GM12878 (cell line): ENCODE data around the gene BCL11A. TPM values are rescaled to one million over a fixed set of nuclear protein-coding genes. Genes with fewer than 3 reads are reported as not detected.

Source experiments
- BRCA1 ChIP-seq: IDR thresholded peaks from 2 replicates; pipeline ENCODE4 v1.6.1; 2011; ENCODE audit warnings: low read depth, low read length, improper control_type of control experiment
- CHD2 ChIP-seq: IDR thresholded peaks from 2 replicates; pipeline ENCODE4 v1.6.1; 2011; ENCODE audit warnings: low read depth, low read length, improper control_type of control experiment, borderline replicate concordance
- DPF2 ChIP-seq: fragments of 450-650 bp; IDR thresholded peaks from 2 replicates; pipeline ENCODE4 v1.6.1; 2017; ENCODE audit warnings: mild to moderate bottlenecking
- FOS ChIP-seq: IDR thresholded peaks from 3 replicates; pipeline ENCODE4 v1.6.1; 2011; ENCODE audit warnings: borderline replicate concordance; ENCODE audit not compliant: insufficient read length; ENCODE audit errors: extremely low read depth
- GABPA ChIP-seq: IDR thresholded peaks from 2 replicates; pipeline ENCODE4 v1.6.1; 2014; ENCODE audit warnings: antibody characterized with exemption, low read depth, mild to moderate bottlenecking, inconsistent platforms
- HDAC2 ChIP-seq: fragments of 200-600 bp; sonication (generic); IDR thresholded peaks from 2 replicates; pipeline ENCODE4 v1.6.1; 2017
- HDAC6 ChIP-seq: fragments of 200-600 bp; sonication (generic); IDR thresholded peaks from one replicate; pipeline ENCODE4 v1.8.0; 2017; ENCODE audit warnings: antibody characterized with exemption; ENCODE audit not compliant: unreplicated experiment
- KAT2A ChIP-seq: conservative IDR thresholded peaks from 2 replicates; pipeline ENCODE4 v1.6.1; 2011; ENCODE audit warnings: low read depth, low read length; ENCODE audit not compliant: control insufficient read depth
- MEF2B ChIP-seq: fragments of 450-650 bp; IDR thresholded peaks from 2 replicates; pipeline ENCODE4 v1.6.1; 2018; ENCODE audit warnings: mild to moderate bottlenecking, moderate library complexity; ENCODE audit not compliant: partially characterized antibody, poor library complexity, severe bottlenecking
- RCOR1 ChIP-seq: conservative IDR thresholded peaks from 2 replicates; pipeline ENCODE4 v1.6.1; 2012; ENCODE audit warnings: low read depth, low read length, improper control_type of control experiment
- SIX5 ChIP-seq: IDR thresholded peaks from 2 replicates; pipeline ENCODE4 v1.6.1; 2011; ENCODE audit warnings: mild to moderate bottlenecking, low read depth, low read length, moderate library complexity; ENCODE audit not compliant: severe bottlenecking
- SREBF2 ChIP-seq: IDR thresholded peaks from 2 replicates; pipeline ENCODE4 v1.6.1; 2012; ENCODE audit warnings: mild to moderate bottlenecking, low read length
- STAT3 ChIP-seq: IDR thresholded peaks from 2 replicates; pipeline ENCODE4 v1.6.1; 2011; ENCODE audit warnings: low read depth, low read length, improper control_type of control experiment
- ZNF24 ChIP-seq: fragments of 450-650 bp; IDR thresholded peaks from 2 replicates; pipeline ENCODE4 v1.6.1; 2017; ENCODE audit warnings: antibody characterized with exemption, mild to moderate bottlenecking
- polyA plus RNA-seq, 11 experiments: library from polyadenylated mRNA; depleted of rRNA in 4 of 11; unstranded in 6 of 11; stranded (reverse) in 5 of 11; fragments of >200 nt; fragmentation: Nextera tagmentation in 4 of 11; fragmentation: Illumina TruSeq in 1 of 11; extraction: Ambion mirVana in 4 of 11; extraction: Trizol in 1 of 11; gene quantifications; 1 replicate in 1 of 11; 2 replicates in 10 of 11; pipeline versions ENCODE4 v1.2.1 to v1.2.3, GENCODE V29; 2011 to 2016; ENCODE audit warnings: inconsistent platforms in 2 of 11, missing spikeins in 2 of 11, low read depth in 1 of 11
- total RNA-seq, 4 experiments: library from RNA; depleted of rRNA in 3 of 4; stranded (reverse); fragments of >200 nt in 3 of 4; fragmentation: Illumina TruSeq in 1 of 4; extraction: Trizol in 1 of 4; gene quantifications; 2 replicates each; pipeline versions ENCODE4 v1.2.1 to v1.2.3, GENCODE V29; 2013 to 2021
- TF ChIP-seq, protein P1 (sequence below): IDR thresholded peaks from 2 replicates; pipeline ENCODE4 v1.6.1; 2011; ENCODE audit warnings: borderline replicate concordance, low read depth, mild to moderate bottlenecking, moderate library complexity, low read length; ENCODE audit not compliant: insufficient read depth, poor library complexity, severe bottlenecking
- TF ChIP-seq, protein P2 (sequence below): fragments of 450-650 bp; IDR thresholded peaks from 2 replicates; pipeline ENCODE4 v1.6.1; 2016; ENCODE audit warnings: mild to moderate bottlenecking, moderate library complexity, borderline replicate concordance
- TF ChIP-seq, protein P3 (sequence below): fragments of 450-650 bp; conservative IDR thresholded peaks from 2 replicates; pipeline ENCODE4 v1.6.1; 2017; ENCODE audit warnings: mild to moderate bottlenecking, moderate library complexity
- TF ChIP-seq, protein P4 (sequence below): IDR thresholded peaks from 2 replicates; pipeline ENCODE4 v1.6.1; 2011; ENCODE audit warnings: low read depth, mild to moderate bottlenecking, low read length, moderate library complexity, borderline replicate concordance; ENCODE audit errors: extremely low read depth
- TF ChIP-seq, protein P5 (sequence below): fragments of 450-650 bp; IDR thresholded peaks from 2 replicates; pipeline ENCODE4 v1.6.1; 2017; ENCODE audit warnings: mild to moderate bottlenecking

BCL11A gene
- total and polyA plus RNA-seq, 10 of the 15 experiments (the other 5 are each of a cell fraction or from before 2014, with no cell fraction given), result 7.5 to 26.6 (median 11.1) TPM; not detected in 1

DNA sequence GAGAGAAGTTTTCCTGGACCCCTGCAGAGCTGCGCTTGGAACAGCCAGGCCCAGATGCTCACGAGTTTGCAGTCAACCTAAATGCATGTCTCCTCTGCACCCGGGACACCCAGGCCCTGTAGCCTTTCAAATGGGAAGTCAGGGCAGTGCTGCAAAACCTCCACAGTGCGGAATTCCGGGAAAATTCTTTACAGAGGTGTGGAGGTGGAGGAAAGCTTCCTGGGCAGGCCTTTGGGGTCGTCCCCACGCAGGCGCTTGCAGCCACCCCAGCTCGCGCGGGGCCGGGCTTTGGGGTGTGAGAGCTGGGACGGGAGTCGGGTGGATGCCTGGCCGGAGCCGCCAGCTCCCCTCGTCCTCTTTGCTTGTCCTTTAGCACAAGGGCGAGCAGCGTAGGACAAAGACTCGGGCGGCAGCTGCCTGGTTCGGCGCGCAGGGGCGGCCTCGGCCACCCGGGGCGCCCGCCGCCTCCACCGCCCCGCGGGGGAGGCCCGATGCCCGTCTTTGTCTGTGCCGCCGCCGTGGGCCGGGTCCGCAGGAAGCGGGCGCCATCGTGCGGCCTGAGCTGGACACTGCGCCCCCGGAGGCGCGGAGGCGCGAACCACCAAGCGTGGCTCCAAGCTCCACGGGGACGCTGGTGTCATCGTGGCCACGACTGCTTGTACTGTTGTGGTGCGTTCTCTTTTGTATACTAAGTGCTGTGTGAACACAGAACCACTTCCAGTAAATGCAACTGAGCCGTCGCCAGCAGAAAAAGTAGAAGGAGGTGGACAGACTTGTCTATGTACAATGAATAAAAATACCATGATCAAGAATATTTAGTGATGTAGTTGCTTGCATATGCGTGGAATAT lies 28.2 kb upstream of the BCL11A start (continued):
- TF ChIP-seq RCOR1 (no peak), ZNF24 (0 out of 2 replicates have a peak, but pooled peaks have one; percentile 27), BRCA1 (no peak), SIX5 (no peak), DPF2 (0 out of 2 replicates have a peak, but pooled peaks have one; percentile 39), KAT2A (no peak), HDAC6 (no peak), CHD2 (no peak), STAT3 (no peak), GABPA (no peak), SREBF2 (no peak), MEF2B (no peak), FOS (no peak), HDAC2 (no peak)
- TF ChIP-seq, protein P1, sequence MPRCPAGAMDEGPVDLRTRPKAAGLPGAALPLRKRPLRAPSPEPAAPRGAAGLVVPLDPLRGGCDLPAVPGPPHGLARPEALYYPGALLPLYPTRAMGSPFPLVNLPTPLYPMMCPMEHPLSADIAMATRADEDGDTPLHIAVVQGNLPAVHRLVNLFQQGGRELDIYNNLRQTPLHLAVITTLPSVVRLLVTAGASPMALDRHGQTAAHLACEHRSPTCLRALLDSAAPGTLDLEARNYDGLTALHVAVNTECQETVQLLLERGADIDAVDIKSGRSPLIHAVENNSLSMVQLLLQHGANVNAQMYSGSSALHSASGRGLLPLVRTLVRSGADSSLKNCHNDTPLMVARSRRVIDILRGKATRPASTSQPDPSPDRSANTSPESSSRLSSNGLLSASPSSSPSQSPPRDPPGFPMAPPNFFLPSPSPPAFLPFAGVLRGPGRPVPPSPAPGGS, result no peak
- TF ChIP-seq, protein P2, sequence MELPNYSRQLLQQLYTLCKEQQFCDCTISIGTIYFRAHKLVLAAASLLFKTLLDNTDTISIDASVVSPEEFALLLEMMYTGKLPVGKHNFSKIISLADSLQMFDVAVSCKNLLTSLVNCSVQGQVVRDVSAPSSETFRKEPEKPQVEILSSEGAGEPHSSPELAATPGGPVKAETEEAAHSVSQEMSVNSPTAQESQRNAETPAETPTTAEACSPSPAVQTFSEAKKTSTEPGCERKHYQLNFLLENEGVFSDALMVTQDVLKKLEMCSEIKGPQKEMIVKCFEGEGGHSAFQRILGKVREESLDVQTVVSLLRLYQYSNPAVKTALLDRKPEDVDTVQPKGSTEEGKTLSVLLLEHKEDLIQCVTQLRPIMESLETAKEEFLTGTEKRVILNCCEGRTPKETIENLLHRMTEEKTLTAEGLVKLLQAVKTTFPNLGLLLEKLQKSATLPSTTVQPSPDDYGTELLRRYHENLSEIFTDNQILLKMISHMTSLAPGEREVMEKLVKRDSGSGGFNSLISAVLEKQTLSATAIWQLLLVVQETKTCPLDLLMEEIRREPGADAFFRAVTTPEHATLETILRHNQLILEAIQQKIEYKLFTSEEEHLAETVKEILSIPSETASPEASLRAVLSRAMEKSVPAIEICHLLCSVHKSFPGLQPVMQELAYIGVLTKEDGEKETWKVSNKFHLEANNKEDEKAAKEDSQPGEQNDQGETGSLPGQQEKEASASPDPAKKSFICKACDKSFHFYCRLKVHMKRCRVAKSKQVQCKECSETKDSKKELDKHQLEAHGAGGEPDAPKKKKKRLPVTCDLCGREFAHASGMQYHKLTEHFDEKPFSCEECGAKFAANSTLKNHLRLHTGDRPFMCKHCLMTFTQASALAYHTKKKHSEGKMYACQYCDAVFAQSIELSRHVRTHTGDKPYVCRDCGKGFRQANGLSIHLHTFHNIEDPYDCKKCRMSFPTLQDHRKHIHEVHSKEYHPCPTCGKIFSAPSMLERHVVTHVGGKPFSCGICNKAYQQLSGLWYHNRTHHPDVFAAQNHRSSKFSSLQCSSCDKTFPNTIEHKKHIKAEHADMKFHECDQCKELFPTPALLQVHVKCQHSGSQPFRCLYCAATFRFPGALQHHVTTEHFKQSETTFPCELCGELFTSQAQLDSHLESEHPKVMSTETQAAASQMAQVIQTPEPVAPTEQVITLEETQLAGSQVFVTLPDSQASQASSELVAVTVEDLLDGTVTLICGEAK, result no peak
- TF ChIP-seq, protein P3, sequence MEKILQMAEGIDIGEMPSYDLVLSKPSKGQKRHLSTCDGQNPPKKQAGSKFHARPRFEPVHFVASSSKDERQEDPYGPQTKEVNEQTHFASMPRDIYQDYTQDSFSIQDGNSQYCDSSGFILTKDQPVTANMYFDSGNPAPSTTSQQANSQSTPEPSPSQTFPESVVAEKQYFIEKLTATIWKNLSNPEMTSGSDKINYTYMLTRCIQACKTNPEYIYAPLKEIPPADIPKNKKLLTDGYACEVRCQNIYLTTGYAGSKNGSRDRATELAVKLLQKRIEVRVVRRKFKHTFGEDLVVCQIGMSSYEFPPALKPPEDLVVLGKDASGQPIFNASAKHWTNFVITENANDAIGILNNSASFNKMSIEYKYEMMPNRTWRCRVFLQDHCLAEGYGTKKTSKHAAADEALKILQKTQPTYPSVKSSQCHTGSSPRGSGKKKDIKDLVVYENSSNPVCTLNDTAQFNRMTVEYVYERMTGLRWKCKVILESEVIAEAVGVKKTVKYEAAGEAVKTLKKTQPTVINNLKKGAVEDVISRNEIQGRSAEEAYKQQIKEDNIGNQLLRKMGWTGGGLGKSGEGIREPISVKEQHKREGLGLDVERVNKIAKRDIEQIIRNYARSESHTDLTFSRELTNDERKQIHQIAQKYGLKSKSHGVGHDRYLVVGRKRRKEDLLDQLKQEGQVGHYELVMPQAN, result 0 out of 2 replicates have a peak, but pooled peaks have one; percentile 23
- TF ChIP-seq, protein P4, sequence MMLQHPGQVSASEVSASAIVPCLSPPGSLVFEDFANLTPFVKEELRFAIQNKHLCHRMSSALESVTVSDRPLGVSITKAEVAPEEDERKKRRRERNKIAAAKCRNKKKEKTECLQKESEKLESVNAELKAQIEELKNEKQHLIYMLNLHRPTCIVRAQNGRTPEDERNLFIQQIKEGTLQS, result no peak
- TF ChIP-seq, protein P5, sequence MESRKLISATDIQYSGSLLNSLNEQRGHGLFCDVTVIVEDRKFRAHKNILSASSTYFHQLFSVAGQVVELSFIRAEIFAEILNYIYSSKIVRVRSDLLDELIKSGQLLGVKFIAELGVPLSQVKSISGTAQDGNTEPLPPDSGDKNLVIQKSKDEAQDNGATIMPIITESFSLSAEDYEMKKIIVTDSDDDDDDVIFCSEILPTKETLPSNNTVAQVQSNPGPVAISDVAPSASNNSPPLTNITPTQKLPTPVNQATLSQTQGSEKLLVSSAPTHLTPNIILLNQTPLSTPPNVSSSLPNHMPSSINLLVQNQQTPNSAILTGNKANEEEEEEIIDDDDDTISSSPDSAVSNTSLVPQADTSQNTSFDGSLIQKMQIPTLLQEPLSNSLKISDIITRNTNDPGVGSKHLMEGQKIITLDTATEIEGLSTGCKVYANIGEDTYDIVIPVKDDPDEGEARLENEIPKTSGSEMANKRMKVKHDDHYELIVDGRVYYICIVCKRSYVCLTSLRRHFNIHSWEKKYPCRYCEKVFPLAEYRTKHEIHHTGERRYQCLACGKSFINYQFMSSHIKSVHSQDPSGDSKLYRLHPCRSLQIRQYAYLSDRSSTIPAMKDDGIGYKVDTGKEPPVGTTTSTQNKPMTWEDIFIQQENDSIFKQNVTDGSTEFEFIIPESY, result no peak
